Ovary (tissue), 3 donors: Measurements from ENCODE around the gene POGK.

ENCODE experiments used
- EP300 ChIP-seq: sonication (generic); formaldehyde crosslinking; IDR thresholded peaks from one replicate; pipeline ENCODE4 v1.6.1; 2017; ENCODE audit warnings: antibody characterized with exemption
- POLR2A ChIP-seq: fragments of 450-650 bp; IDR thresholded peaks from one replicate; pipeline ENCODE4 v1.6.1; 2017; ENCODE audit warnings: antibody characterized with exemption, mild to moderate bottlenecking, moderate library complexity
- TF ChIP-seq, protein P1 (sequence below), 3 donors: fragments of 450-650 bp in 2 of 3; fragments of 200-600 bp in 1 of 3; IDR thresholded peaks; one replicate each; pipeline versions ENCODE4 v1.5.1 to v1.8.0; 2016 to 2022; ENCODE audit warnings: antibody characterized with exemption in 3 of 3, mild to moderate bottlenecking in 1 of 3
- donor health status: DM: no; HTN: no; CAD: no.

- TF ChIP-seq, protein P1, sequence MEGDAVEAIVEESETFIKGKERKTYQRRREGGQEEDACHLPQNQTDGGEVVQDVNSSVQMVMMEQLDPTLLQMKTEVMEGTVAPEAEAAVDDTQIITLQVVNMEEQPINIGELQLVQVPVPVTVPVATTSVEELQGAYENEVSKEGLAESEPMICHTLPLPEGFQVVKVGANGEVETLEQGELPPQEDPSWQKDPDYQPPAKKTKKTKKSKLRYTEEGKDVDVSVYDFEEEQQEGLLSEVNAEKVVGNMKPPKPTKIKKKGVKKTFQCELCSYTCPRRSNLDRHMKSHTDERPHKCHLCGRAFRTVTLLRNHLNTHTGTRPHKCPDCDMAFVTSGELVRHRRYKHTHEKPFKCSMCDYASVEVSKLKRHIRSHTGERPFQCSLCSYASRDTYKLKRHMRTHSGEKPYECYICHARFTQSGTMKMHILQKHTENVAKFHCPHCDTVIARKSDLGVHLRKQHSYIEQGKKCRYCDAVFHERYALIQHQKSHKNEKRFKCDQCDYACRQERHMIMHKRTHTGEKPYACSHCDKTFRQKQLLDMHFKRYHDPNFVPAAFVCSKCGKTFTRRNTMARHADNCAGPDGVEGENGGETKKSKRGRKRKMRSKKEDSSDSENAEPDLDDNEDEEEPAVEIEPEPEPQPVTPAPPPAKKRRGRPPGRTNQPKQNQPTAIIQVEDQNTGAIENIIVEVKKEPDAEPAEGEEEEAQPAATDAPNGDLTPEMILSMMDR (IDR thresholded peaks at IDR 0.05) = no peak
- TF ChIP-seq POLR2A (no peak), EP300 (no peak)
Observed at GRCh38 chr1:166869318-166870099, 30.2 kb downstream of the POGK start.
